Loucy (cell line): Measurements from ENCODE around the gene MAST4.

Experiments
- H2AFZ ChIP-seq: fragments of 200-600 bp; sonication (generic); 2 replicates; pipeline ENCODE4 v1.6.0; 2016; ENCODE audit warnings: antibody characterized with exemption, mild to moderate bottlenecking, low read length, moderate library complexity
- H3F3A ChIP-seq: fragments of 200-600 bp; 2 replicates; pipeline ENCODE4 v1.6.0; 2016; ENCODE audit warnings: antibody characterized with exemption, low read depth, mild to moderate bottlenecking
- H3K27me3 ChIP-seq: fragments of 200-600 bp; sonication (generic); 2 replicates; pipeline ENCODE4 v1.6.1; 2014; ENCODE audit warnings: low read length, mild to moderate bottlenecking; ENCODE audit not compliant: insufficient read depth, poor library complexity, severe bottlenecking
- H3K36me3 ChIP-seq: fragments of 200-600 bp; sonication (generic); 2 replicates; pipeline ENCODE4 v1.6.1; 2016; ENCODE audit warnings: low read length; ENCODE audit not compliant: insufficient read depth
- H3K4me1 ChIP-seq: fragments of 200-600 bp; sonication (generic); 2 replicates; pipeline ENCODE4 v1.5.1; 2014; ENCODE audit warnings: low read length, mild to moderate bottlenecking; ENCODE audit not compliant: insufficient read depth, poor library complexity, severe bottlenecking
- H3K4me2 ChIP-seq: fragments of 200-600 bp; sonication (generic); 2 replicates; pipeline ENCODE4 v1.6.0; 2014; ENCODE audit warnings: antibody characterized with exemption, low read length, low read depth, mild to moderate bottlenecking; ENCODE audit not compliant: poor library complexity, severe bottlenecking
- H3K4me3 ChIP-seq: fragments of 200-600 bp; sonication (generic); 2 replicates; pipeline ENCODE4 v1.5.1; 2014; ENCODE audit warnings: low read length, mild to moderate bottlenecking, mixed read lengths; ENCODE audit not compliant: poor library complexity, severe bottlenecking
- H3K79me2 ChIP-seq: fragments of 200-600 bp; sonication (generic); 2 replicates; pipeline ENCODE4 v1.6.1; 2014; ENCODE audit warnings: low read length; ENCODE audit not compliant: insufficient read depth
- H3K9ac ChIP-seq: fragments of 200-600 bp; sonication (generic); 2 replicates; pipeline ENCODE4 v1.6.0; 2014; ENCODE audit warnings: mild to moderate bottlenecking, low read depth, low read length, moderate library complexity; ENCODE audit not compliant: poor library complexity, severe bottlenecking
- H3K9me2 ChIP-seq: fragments of 200-600 bp; sonication (generic); replicated peaks from 2 replicates; pipeline ENCODE4 v1.6.1; 2016; ENCODE audit warnings: low read depth, low read length, mixed read lengths
- H3K9me3 ChIP-seq: fragments of 200-600 bp; sonication (generic); 2 replicates; pipeline ENCODE4 v1.6.1; 2014; ENCODE audit warnings: mild to moderate bottlenecking, antibody characterized with exemption, low read length, low read depth; ENCODE audit not compliant: insufficient read depth
- H4K20me1 ChIP-seq: fragments of 200-600 bp; sonication (generic); 2 replicates; pipeline ENCODE4 v1.6.0; 2014; ENCODE audit warnings: antibody characterized with exemption, low read length, mild to moderate bottlenecking; ENCODE audit not compliant: insufficient read depth, poor library complexity, severe bottlenecking
- EZH2phosphoT487 ChIP-seq: fragments of 200-600 bp; IDR thresholded peaks from 2 replicates; pipeline ENCODE4 v1.6.1; 2018; ENCODE audit warnings: antibody characterized with exemption, mild to moderate bottlenecking, moderate library complexity, borderline replicate concordance
- TF ChIP-seq, protein P1 (sequence below): fragments of 200-600 bp; sonication (generic); conservative IDR thresholded peaks from 2 replicates; pipeline ENCODE4 v1.5.1; 2014; ENCODE audit warnings: mild to moderate bottlenecking, antibody characterized with exemption, low read length

Gene MAST4

DNA sequence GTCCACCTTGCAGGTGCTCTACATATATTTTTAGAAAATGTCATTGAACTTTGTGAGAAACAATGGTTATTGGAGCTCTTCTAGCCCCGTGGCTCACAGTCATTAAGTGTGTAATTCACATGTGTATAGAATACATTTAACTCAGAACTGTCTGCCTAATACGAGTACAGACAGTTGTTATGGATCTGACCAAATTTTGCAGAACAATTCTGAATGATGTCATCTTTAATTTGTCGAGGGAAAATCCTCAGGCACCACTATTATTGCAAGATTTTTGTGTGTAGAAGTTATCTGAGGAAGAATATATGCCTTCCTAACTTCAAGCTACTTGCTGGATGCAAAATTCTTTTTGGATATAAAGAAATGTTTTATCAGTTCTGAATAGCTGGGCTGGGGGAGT, 383.5 kb downstream of the MAST4 start:
- Histone ChIP-seq H3F3A (no peaks in the 10 kb centered on the region), H3K4me2 (no peak overlapping the region), H3K79me2 (no peaks in the 10 kb centered on the region), H4K20me1 (no peaks in the 10 kb centered on the region), H3K27me3 (no peaks in the 10 kb centered on the region), H3K9ac (no peak overlapping the region), H3K4me1 (no peaks in the 10 kb centered on the region), H2AFZ (no peak overlapping the region), H3K36me3 (no peaks in the 10 kb centered on the region), H3K9me3 (no peaks in the 10 kb centered on the region), H3K4me3 (no peak overlapping the region), H3K9me2 (no peaks in the 10 kb centered on the region)
- TF ChIP-seq EZH2phosphoT487: no peak
- TF ChIP-seq, protein P1, sequence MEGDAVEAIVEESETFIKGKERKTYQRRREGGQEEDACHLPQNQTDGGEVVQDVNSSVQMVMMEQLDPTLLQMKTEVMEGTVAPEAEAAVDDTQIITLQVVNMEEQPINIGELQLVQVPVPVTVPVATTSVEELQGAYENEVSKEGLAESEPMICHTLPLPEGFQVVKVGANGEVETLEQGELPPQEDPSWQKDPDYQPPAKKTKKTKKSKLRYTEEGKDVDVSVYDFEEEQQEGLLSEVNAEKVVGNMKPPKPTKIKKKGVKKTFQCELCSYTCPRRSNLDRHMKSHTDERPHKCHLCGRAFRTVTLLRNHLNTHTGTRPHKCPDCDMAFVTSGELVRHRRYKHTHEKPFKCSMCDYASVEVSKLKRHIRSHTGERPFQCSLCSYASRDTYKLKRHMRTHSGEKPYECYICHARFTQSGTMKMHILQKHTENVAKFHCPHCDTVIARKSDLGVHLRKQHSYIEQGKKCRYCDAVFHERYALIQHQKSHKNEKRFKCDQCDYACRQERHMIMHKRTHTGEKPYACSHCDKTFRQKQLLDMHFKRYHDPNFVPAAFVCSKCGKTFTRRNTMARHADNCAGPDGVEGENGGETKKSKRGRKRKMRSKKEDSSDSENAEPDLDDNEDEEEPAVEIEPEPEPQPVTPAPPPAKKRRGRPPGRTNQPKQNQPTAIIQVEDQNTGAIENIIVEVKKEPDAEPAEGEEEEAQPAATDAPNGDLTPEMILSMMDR: no peak

DNA sequence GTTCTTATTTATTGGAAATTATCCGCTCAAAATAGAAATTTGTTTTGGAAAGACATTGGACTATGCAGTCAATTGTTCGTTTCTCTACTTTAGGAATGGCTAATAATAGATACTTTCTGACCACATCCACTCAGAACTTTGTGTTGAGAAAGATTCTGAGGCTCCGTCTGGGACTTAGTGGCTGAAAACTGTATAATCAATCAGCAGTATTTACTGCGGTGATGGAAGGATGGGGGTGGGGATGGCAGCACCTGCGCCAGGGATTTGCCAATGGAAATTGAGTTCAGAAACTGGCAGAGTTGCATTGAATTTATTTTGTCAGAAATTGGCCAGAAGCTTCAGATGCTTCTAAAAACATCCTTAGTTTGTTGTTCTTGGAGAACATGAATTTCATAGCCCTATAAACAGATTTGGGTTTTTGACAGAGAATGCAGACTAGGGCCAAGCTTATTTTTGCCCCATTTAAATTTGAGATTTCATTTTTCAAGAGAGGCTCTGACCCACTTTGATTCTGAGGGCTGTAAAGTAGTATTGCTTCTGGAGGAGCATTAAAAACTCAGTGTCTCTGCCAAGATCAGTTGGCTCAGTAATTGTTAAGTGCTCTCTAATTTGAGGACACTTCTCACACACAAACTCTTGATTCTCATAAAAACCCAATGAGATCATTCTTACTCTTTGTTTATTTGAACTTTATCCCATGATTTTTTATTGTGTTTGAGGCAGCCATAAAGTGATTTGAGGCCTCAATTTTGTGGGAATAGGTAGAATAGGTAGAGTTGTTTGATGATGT, 385.3 kb downstream of the MAST4 start:
- Histone ChIP-seq H3K4me3 (no peak overlapping the region), H3K79me2 (no peaks in the 10 kb centered on the region), H3K4me1 (no peaks in the 10 kb centered on the region), H3K9ac (no peak overlapping the region), H3K36me3 (no peaks in the 10 kb centered on the region), H2AFZ (no peak overlapping the region), H3F3A (no peaks in the 10 kb centered on the region), H3K9me2 (no peaks in the 10 kb centered on the region), H3K4me2 (no peak overlapping the region), H3K9me3 (no peaks in the 10 kb centered on the region), H4K20me1 (no peaks in the 10 kb centered on the region), H3K27me3 (no peaks in the 10 kb centered on the region)
- TF ChIP-seq, protein P1: no peak
- no peak for TF ChIP-seq EZH2phosphoT487

DNA sequence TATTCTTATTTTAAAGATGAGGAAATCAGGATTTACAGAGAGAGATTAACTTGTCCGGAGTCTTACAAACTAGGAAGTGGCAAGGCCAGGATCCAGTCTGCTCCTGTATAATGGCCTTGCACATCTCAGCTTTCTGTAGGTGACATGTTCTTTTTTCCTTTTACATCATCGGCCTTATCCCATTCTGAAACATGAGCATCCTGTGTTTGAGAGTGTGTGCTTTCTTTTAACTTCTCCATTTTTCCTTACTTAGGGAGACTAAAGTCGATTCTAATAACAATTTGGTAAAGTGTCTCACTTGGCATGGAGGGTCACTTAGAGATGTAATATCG, 385.8 kb downstream of the MAST4 start:
- Histone ChIP-seq H3K79me2 (no peaks in the 10 kb centered on the region), H3K4me1 (peaks cover 5% of the 10 kb centered on the region), H3F3A (no peaks in the 10 kb centered on the region), H3K9ac (no peak overlapping the region), H4K20me1 (no peaks in the 10 kb centered on the region), H3K9me2 (no peaks in the 10 kb centered on the region), H3K27me3 (no peaks in the 10 kb centered on the region), H3K9me3 (no peaks in the 10 kb centered on the region), H3K4me3 (no peak overlapping the region), H3K36me3 (no peaks in the 10 kb centered on the region), H3K4me2 (no peak overlapping the region), H2AFZ (no peak overlapping the region)
- no peak for TF ChIP-seq EZH2phosphoT487
- TF ChIP-seq, protein P1: no peak
